Muscle of arm (tissue), 12 donors: ENCODE results near the gene OBI1. TPM values are rescaled to one million over a fixed set of nuclear protein-coding genes. Genes with fewer than 3 reads are reported as not detected.

Experiments used
- DNase-seq: peaks from one replicate; pipeline ENCODE4 v3.0.0-alpha.2; 2013
- polyA plus RNA-seq, 12 donors: library from polyadenylated mRNA; unstranded; fragments of 120-200 nt; gene quantifications; one replicate each; pipeline ENCODE4 v1.2.1, GENCODE V29; 2013; ENCODE audit not compliant: insufficient read length in 12 of 12

The OBI1 gene
- polyA plus RNA-seq, 12 donors = 12.7 to 24.3 (median 17.8) TPM; not detected in 1

DNA sequence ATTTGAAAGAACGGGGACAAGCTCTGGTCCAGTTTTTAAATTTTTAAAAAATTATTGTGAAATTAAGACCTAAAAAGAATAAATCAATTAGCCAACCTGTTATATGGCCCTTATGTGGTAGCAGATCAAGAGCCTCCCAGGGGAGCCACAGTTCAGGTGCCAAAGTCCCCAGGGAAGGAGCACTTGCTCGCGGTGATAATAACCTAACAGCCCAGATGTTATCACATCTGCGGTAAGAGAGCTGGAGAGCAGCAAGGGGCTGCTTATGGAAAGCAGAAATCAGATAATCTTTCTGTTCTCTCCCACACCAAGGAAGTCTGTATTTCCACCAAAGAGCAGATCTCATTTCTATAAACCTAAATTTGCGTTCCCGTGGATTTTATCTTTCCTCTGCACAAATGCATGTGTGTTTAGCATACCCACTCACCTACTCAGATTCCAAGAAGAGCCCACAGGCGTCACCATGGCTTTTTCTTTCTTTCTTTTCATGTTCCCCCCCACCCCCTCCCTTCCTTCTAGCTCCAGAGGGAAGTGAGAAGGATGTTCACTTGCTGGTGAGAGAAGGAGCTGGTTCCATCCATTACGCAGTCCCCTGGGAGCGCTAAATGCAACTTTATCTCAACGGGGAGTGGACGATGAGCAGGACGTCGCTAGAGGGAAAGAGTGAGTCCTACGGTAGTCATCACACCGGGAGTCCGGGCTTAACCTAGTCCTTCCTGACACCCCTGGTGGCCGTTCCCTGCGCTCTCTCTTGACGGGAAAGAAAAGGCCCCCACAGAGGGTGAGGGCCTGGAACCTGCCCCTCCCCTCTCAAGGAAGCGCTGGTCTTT lies 54.0 kb downstream of the OBI1 start:
- no peak for DNase-seq

- no peak for DNase-seq
Measured at GRCh38 chr13:78603240-78603957, 55.6 kb downstream of the OBI1 start, which contains the start of gene POU4F1. TSS of gene POU4F1 (minus strand) at chr13:78603552. CDS start at chr13:78603326, 226 bp downstream.

GRCh38 chr13:78602561-78603239 lies 56.3 kb downstream of the OBI1 start:
- DNase-seq = no peak

GRCh38 chr13:78601874-78602560 lies 56.9 kb downstream of the OBI1 start:
- DNase-seq = no peak

DNA sequence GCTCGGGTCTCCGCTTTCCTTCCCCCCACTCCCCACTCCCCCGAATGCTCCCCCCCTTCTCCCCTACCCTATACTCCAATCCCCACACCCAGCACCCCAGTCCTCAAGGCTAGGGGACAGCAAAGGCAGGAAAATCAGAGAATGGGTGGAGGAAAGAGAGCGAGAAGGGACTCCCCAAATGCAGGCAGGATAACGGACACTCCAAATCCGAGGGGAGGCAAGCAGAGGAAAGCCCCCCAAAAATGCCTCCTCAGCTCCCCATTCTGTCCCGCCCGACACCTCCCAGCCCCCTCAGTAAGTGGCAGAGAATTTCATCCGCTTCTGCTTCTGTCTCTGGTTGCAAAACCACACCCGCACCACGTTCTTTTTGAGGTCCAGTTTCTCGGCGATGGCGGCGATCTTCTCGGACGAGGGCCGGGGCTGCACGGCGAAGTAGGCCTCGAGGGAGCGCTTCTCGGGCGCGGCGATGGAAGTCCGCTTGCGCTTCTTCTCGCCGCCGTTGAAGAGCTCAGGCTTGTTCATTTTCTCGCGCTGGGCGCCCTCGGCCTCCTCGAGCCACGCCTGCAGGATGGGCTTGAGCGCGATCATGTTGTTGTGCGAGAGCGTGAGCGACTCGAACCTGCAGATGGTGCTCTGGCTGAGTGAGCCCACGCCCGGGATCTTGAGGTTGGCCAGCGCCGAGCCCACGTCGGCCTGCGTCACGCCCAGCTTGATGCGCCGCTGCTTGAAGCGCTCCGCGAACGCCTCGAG lies 57.7 kb downstream of the OBI1 start:
- no peak for DNase-seq

- no peak for DNase-seq
Measured at GRCh38 chr13:78600280-78600883, 58.6 kb downstream of the OBI1 start.

DNA sequence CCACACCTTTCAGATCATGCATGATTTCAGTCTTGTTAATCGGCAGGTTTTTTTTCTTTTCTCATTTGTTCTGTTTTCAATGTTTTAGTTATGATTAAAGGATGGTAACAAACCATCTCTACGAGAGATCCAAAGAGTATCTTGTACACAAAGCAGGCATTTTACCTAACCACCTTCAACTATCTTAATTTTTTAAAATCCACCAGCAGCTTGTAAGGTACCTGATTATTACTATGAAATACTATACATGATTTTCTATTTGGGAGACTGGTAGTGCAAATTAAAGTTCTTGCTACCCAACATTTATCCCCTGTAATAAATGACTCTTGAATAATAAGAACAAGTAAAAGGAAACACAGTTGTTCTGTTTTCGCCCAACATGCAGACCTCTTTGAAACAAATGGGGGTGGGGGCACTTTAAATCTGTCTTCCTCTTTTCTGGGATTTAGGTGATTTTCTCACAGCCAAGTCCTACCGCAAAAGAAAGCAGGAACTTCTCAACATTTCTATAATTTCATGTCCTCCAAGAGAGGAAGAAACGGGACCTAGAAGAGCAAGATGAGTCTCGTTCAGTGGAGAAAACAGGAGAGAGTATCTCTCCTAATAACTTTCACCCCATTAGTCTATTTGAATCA lies 59.2 kb downstream of the OBI1 start:
- DNase-seq = no peak

DNA sequence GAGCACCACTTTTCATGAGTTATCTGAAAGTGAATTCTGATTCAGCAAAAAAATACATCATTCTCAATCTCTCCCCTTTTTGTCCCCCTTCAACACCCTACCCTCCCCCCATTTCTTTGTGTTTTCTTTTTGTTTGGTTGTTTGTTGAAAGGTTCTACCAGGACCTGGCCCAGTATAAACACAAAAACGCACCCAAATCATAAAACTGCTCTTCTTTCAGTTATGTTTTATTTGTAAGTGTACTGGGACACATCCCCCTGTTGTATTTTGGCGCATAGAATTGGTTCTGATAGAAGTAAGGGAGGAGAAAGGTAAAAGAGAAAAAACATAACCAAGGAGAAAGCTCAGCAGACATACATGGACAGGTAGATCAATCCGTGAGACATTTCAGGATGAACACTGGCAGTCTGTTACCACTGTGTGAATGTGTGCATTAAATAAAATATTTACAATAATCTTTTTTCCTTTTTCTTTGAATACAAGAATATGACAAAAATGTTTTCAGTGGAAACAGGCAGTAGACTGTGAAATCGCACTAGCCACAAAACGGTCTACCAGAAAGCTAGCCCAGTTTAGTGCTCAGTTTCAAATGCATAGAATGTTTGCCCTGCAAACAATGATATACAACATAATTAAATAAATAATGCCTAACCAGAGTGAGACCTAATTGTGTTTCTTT lies 59.9 kb downstream of the OBI1 start:
- no peak for DNase-seq

DNA sequence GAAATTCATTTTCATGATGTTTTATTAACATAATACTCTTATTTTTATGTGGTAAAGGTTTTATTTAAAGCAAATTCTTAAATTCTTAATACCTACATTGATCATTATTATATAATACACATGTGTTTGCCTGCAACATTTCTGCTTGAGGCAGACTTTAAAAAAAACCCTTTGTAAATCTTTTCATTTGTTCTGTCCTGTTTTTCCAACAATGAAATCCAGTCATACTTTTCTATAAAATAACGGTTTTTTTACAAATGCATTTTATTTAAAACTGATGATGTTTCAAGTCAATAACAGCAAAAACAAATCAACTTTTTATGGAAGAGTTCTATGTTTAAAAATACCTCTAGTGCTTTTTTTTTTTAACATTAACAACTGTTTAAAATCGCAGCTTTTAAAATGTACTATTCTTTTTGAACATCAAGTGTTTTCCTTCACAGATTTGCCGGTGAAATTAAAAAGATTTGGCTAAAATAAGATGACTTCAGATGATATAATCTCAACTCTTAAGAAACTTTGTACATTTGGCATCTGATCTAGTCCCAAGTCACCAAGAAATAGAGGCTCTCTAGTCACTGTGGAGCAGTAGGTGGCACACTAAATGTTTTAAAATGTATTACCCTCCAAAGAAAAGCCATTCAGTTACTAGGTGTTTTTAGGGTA lies 60.7 kb downstream of the OBI1 start:
- no peak for DNase-seq

- no peak for DNase-seq
Measured at GRCh38 chr13:78597602-78597932, 61.4 kb downstream of the OBI1 start.

GRCh38 chr13:78596736-78597601 lies 62.0 kb downstream of the OBI1 start:
- DNase-seq = no peak

DNA sequence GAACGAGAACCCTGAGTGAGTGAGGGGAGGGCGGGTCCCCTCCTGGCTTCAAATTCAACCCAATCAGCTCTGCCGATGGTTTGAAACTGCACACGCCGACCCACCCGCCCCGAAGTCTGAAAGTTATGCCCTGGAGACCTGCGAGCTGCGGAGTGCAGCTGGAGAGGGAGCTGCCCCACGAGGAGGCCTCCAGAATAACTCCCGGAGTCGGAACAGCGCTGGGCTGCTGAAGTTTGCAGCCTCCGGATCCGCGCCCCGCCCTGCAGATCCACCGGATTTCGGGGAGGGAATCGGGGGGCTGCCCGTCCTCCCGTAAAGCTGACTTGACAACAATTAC lies 62.6 kb downstream of the OBI1 start:
- no peak for DNase-seq

DNA sequence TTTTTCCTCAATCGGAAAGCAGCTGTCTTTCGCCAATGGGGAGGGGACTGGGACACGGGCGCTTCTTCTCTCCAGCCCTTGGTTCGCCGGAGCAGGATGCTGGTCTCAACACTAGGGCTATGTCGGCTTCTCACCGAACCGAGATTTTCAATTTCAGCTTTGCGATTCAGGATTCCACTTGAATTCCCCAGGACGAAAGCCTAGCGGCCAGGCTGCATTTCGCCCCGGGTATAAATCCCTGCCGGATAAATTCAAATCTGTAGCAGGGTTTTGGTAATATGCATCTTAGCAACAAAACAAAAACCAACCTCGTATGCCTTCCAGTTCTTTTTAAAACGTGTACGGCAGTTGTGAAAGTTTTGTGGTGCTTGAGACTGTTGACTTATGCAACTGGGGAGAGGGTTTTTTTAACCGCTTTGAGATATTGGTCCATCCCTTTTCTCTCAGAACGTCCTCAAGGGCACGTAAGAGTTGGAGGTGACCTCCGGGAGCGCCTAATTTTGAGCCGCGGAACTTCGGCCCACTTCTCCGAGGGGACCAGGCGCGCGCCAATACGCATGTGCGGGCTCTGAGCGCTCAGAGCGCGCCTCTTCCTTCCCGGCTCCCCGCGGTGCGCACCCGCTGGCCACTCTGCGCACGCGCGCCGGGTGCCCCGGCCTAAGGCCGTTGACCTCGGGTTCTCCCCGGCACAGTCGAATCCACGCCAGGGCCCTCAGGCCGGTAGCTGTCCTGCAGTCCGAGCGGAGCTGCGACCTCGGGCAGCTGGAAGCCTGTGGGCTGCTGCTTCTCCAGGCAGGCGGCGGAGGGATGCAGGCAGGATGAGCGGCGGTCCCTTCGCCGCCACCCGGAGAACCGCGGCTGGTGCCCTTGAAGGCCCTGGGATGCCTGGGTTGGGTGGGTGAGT lies 63.2 kb downstream of the OBI1 start:
- no peak for DNase-seq

DNA sequence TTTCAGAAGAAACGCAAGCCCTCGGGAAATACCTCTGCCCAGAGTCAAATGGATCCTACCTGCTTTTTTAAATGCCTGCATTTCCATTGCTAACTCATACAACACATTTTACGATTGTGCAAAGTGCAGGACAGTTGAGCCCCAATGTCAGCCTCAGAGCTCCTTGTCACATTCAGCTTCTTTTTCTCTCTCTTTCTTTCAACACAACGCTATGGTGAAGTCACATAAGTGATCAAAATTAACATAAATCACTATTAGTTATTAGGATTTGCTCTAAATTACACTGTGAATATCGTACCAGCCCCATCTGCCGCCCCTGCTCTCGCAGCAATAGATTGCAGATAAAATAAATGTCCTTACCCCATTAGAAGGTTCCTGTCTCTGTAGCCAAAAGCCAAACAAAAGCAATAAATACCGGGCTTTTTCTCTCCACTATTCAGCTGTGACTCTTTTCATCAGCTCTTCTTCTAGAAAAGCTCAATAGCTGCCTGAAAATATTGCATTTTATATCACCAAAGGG lies 64.4 kb downstream of the OBI1 start:
- DNase-seq = no peak

GRCh38 chr13:78593652-78594455 lies 65.1 kb downstream of the OBI1 start:
- DNase-seq = no peak

- no peak for DNase-seq
Measured at GRCh38 chr13:78593129-78593528, 65.8 kb downstream of the OBI1 start.
